Pancreas (tissue), 10 donors: ENCODE measurements around the gene FBXO11. TPM values are rescaled to one million over a fixed set of nuclear protein-coding genes. Genes with fewer than 3 reads are reported as not detected.
A peak's percentile ranks its signal among the peaks of the same experiment; 100 is the strongest.

Experiments
- ATAC-seq, 4 donors: fragments of 200-7000 bp; cut with Tn5 transposase; one replicate each; pipeline versions ENCODE4 v1.8.0 to v1.9.1; 2020; ENCODE audit warnings: mild to moderate bottlenecking in 4 of 4, moderate library complexity in 4 of 4
- DNase-seq, 6 donors: peaks; one replicate each; pipeline ENCODE4 v3.0.0-alpha.2; 2020
- FAIRE-seq: peaks from 2 replicates; lab custom pipeline; 2012; peaks lifted over from hg19 to GRCh38; lab: Jason Lieb, UNC
- H3K27ac ChIP-seq, 4 donors: fragments of 200-600 bp; sonication (generic); 1 replicate in 3 of 4; 2 replicates in 1 of 4; pipeline versions ENCODE4 v1.5.0 to v1.8.0; 2020
- H3K27me3 ChIP-seq, 4 donors: fragments of 200-600 bp; one replicate each; pipeline ENCODE4 v1.8.0; 2021
- H3K36me3 ChIP-seq, 3 donors: fragments of 200-600 bp; sonication (generic) in 1 of 3; one replicate each; pipeline versions ENCODE4 v1.5.0 to v1.8.0; 2020 to 2021
- H3K4me1 ChIP-seq, 3 donors: fragments of 200-600 bp; one replicate each; pipeline ENCODE4 v1.8.0; 2021
- H3K4me3 ChIP-seq, 4 donors: fragments of 200-600 bp; sonication (generic) in 2 of 4; one replicate each; pipeline versions ENCODE4 v1.5.0 to v1.8.0; 2020 to 2021
- H3K9me3 ChIP-seq, 4 donors: fragments of 200-600 bp; one replicate each; pipeline ENCODE4 v1.8.0; 2021
- WGBS, 2 donors: extraction: QIAGEN DNeasy Blood & Tissue Kit; methylation state at CpG; one replicate each; pipeline ENCODE4 v1.1.7; 2013; 5-methylcytosine and 5-hydroxymethylcytosine counted together
- intact Hi-C, 3 donors: fragments of 100-400 bp; cut with DNase I; formaldehyde crosslinking; loops; one replicate each; pipeline versions ENCODE4 v1.11.1 to v1.14.2; 2022
- polyA plus RNA-seq, 2 donors: library from polyadenylated mRNA; stranded (reverse); fragments of 200-250 nt; gene quantifications; one replicate each; pipeline ENCODE4 v1.2.3, GENCODE V29; 2013
- total RNA-seq, 6 donors: library from RNA; stranded (reverse); fragmentation: NEBNext Ultra II Directional in 4 of 6; extraction: Animal tissue kit (Norgen Biotek cat#: 25700) in 4 of 6; gene quantifications; one replicate each; pipeline versions ENCODE4 v1.2.1 to v1.2.4, GENCODE V29; 2021 to 2023
- TF ChIP-seq, protein P1 (sequence below), 4 donors: fragments of 200-600 bp; sonication (generic) in 3 of 4; IDR thresholded peaks; one replicate each; pipeline versions ENCODE4 v1.5.0 to v1.8.0; 2021; ENCODE audit warnings: antibody characterized with exemption in 4 of 4
- donor health status: healthy with polysubstance abuse.
- donor health status: DM: no; HTN: no; CAD: no; lungs with moderate emphysema.
- donor health status: DM: no; HTN: no; CAD: no.
- donor health status: control.
- donor health status: control.
- donor health status: Bipolar disorder and iron deficiency.
- donor health status: DM: yes; HTN: yes; CAD: no.
- donor health status: DM: no; HTN: no; CAD: no.
- donor health status: DM: no; HTN: no; CAD: no.
- donor health status: DM: yes; HTN: yes; CAD: no.

The FBXO11 gene
- total and polyA plus RNA-seq, 8 donors = 15.2 to 40.1 (median 24.8) TPM

- 34 to 45% methylated on average over 13 of the region's 13 CpGs for WGBS, 2 donors
- no peaks in the 10 kb centered on the region for H3K36me3 ChIP-seq
- H3K9me3 ChIP-seq = no peaks in the 10 kb centered on the region
- peaks cover 0 to 5% (median 0%) of the 10 kb centered on the region in 3 donors for H3K4me1 ChIP-seq
- intact Hi-C loops = no loop called here
- peak; percentile 34 to 71 (median 59) for ATAC-seq
- H3K4me3 ChIP-seq = no peak overlapping the region
- TF ChIP-seq, protein P1, sequence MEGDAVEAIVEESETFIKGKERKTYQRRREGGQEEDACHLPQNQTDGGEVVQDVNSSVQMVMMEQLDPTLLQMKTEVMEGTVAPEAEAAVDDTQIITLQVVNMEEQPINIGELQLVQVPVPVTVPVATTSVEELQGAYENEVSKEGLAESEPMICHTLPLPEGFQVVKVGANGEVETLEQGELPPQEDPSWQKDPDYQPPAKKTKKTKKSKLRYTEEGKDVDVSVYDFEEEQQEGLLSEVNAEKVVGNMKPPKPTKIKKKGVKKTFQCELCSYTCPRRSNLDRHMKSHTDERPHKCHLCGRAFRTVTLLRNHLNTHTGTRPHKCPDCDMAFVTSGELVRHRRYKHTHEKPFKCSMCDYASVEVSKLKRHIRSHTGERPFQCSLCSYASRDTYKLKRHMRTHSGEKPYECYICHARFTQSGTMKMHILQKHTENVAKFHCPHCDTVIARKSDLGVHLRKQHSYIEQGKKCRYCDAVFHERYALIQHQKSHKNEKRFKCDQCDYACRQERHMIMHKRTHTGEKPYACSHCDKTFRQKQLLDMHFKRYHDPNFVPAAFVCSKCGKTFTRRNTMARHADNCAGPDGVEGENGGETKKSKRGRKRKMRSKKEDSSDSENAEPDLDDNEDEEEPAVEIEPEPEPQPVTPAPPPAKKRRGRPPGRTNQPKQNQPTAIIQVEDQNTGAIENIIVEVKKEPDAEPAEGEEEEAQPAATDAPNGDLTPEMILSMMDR (IDR thresholded peaks at IDR 0.05) = no peak
- no peaks in the 10 kb centered on the region for H3K27me3 ChIP-seq
- peak in 2 of 6 donors; percentile 20 to 30 for DNase-seq
- H3K27ac ChIP-seq = no peak overlapping the region
- FAIRE-seq = no peak
Measured at GRCh38 chr2:47777277-47777937, 128.9 kb downstream of the FBXO11 start.

DNA sequence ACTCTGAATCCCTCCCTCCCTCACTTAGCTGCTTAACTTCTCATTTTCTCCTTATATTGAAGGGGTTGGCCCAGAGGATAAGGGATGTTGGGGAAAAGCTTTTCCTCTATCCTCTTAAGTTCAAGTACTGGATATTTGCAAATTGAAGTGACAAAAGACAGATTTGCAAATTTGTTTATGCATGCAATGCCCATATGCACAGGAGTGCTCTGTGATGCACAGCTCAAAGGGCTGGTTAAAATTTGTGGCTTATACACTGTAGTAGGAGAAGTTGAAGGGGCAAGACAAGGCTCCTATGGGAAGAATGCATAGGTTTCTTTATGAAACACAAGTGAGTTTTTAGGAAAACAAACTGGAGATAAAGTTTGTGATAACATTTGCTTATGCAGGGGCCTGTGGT lies 131.7 kb downstream of the FBXO11 start:
- peaks cover 0 to 5% (median 0%) of the 10 kb centered on the region in 3 donors for H3K4me1 ChIP-seq
- FAIRE-seq (no peak), ATAC-seq (no peak), DNase-seq (no peak)
- H3K36me3 ChIP-seq = no peaks in the 10 kb centered on the region
- H3K4me3 ChIP-seq = no peak overlapping the region
- no peaks in the 10 kb centered on the region for H3K9me3 ChIP-seq
- intact Hi-C loops = no loop called here
- no peaks in the 10 kb centered on the region for H3K27me3 ChIP-seq
- H3K27ac ChIP-seq = no peak overlapping the region
- TF ChIP-seq, protein P1 (IDR thresholded peaks at IDR 0.05) = no peak

GRCh38 chr2:47772343-47772742 lies 134.0 kb downstream of the FBXO11 start:
- Histone ChIP-seq H3K27ac (no peak overlapping the region), H3K9me3 (no peaks in the 10 kb centered on the region), H3K36me3 (no peaks in the 10 kb centered on the region), H3K27me3 (no peaks in the 10 kb centered on the region), H3K4me3 (no peak overlapping the region), H3K4me1 (peaks cover 0 to 4% (median 0%) of the 10 kb centered on the region in 3 donors)
- FAIRE-seq (no peak), DNase-seq (no peak), ATAC-seq (no peak)
- WGBS, 2 donors = 90 to 94% methylated on average over 2 of the region's 2 CpGs
- intact Hi-C loops = no loop called here
- TF ChIP-seq, protein P1 (IDR thresholded peaks at IDR 0.05) = no peak

GRCh38 chr2:47771211-47771610 lies 135.1 kb downstream of the FBXO11 start:
- no peak for FAIRE-seq
- Histone ChIP-seq H3K9me3 (no peaks in the 10 kb centered on the region), H3K27ac (no peak overlapping the region), H3K4me1 (no peaks in the 10 kb centered on the region), H3K4me3 (no peak overlapping the region), H3K27me3 (no peaks in the 10 kb centered on the region), H3K36me3 (no peaks in the 10 kb centered on the region)
- DNase-seq = peak in 2 of 6 donors; percentile 11 to 27
- intact Hi-C loops = no loop called here
- TF ChIP-seq, protein P1 (IDR thresholded peaks at IDR 0.05) = no peak
- ATAC-seq = peak; percentile 26 to 56 (median 36)

DNA sequence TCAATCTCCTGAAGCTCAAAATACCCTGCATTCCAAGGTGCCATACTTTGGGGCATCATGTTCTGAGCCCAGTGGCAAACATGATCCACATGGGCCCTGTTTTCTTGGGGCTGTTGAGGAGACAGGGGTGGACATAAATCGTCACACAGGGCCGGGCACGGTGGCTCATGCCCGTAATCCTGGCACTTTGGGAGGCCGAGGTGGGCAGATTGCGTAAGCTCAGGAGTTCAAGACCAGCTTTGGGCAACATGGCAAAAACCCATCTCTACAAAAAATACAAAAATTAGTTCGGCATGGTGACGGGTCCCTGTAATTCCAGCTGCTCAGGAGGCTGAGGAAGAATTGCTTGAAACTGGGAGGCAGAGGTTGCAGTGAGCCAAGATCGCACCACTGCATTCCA lies 137.0 kb downstream of the FBXO11 start:
- no peak for FAIRE-seq
- TF ChIP-seq, protein P1 (IDR thresholded peaks at IDR 0.05) = no peak
- H3K36me3 ChIP-seq = no peaks in the 10 kb centered on the region
- no peaks in the 10 kb centered on the region for H3K27me3 ChIP-seq
- intact Hi-C loops = loop anchor here in 2 of 3 donors (5.0 to 10.0 kb wide), 2 partner anchors 332 to 435 kb away; no protein-coding TSS in a partner anchor
- H3K4me1 ChIP-seq = no peaks in the 10 kb centered on the region
- H3K9me3 ChIP-seq = no peaks in the 10 kb centered on the region
- no peak for DNase-seq
- no peak for ATAC-seq
- whole genome bisulfite sequencing, 2 donors = 88 to 91% methylated on average over 9 of the region's 9 CpGs
- H3K27ac ChIP-seq = no peak overlapping the region
- H3K4me3 ChIP-seq = no peak overlapping the region
